ENCODE results near the gene CKLF.

- TF ChIP-seq CTCF (IDR thresholded peaks at IDR 0.05), result no peak
- TF ChIP-seq POLR2A (IDR thresholded peaks at IDR 0.05), result no peak
Measured at GRCh38 chr16:66525396-66526180, 26.8 kb upstream of the CKLF start.
